Measurements from ENCODE around the gene FOXO1.

Gene FOXO1

DNA sequence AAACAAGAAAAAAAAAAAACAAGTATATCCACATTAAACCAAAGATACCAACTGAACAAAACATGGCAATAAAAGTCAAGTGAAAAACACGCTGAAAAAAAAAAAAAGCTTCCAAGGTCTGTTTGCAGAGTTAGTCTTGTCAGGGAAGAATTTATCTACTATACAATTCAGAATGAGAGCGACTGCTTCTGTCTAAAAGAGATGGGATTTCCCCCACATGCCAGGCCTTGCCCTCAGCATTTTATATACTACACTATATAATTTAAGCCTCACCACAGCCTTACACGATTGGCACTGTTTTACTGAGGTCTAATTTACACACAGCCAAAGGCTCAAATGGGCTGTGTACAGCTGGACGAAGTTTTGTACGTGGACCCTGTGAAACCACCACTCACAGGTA, 67.3 kb downstream of the FOXO1 start:
- peaks cover 16% of the 10 kb centered on the region for H3K4me1 ChIP-seq (ENCODE audit: control insufficient read depth, insufficient read depth, low read length)
- H3K9me3 ChIP-seq (replicated peaks; ENCODE audit: low read length), result no peaks in the 10 kb centered on the region
- no peak overlapping the region for H3K4me3 ChIP-seq (ENCODE audit: low read length)
- H3K4me2 ChIP-seq (ENCODE audit: low read length), result no peak overlapping the region
- no peak overlapping the region for H3K9ac ChIP-seq (ENCODE audit: low read depth, low read length)
- H3K27me3 ChIP-seq (ENCODE audit: control insufficient read depth, insufficient read depth, low read length), result no peaks in the 10 kb centered on the region
- no peaks in the 10 kb centered on the region for H3K36me3 ChIP-seq (ENCODE audit: insufficient read depth, low read length)

DNA sequence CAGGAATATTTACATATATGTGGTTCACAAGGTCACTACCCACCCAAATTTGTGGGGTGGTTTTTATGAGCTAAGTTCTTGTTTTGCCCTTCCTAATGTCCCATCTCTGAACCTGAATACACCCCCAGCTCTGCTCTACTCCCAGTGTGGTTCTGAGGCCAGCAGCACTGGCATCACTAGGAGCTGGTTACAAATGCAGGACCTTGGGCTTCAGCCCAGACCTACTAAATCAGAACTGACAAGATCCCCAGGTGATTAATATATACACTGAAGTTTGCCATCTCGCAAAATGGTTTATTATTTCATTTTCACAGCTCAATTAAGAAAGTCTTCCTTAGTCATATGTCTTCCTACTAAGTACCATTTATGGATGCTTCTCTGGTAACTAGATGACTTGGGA, 67.9 kb downstream of the FOXO1 start:
- Histone ChIP-seq H3K27me3 (ENCODE audit: control insufficient read depth, insufficient read depth, low read length) (no peaks in the 10 kb centered on the region), H3K4me1 (ENCODE audit: control insufficient read depth, insufficient read depth, low read length) (peaks cover 16% of the 10 kb centered on the region), H3K4me3 (ENCODE audit: low read length) (no peak overlapping the region), H3K4me2 (ENCODE audit: low read length) (no peak overlapping the region), H3K9me3 (replicated peaks; ENCODE audit: low read length) (no peaks in the 10 kb centered on the region), H3K9ac (ENCODE audit: low read depth, low read length) (no peak overlapping the region), H3K36me3 (ENCODE audit: insufficient read depth, low read length) (no peaks in the 10 kb centered on the region)

DNA sequence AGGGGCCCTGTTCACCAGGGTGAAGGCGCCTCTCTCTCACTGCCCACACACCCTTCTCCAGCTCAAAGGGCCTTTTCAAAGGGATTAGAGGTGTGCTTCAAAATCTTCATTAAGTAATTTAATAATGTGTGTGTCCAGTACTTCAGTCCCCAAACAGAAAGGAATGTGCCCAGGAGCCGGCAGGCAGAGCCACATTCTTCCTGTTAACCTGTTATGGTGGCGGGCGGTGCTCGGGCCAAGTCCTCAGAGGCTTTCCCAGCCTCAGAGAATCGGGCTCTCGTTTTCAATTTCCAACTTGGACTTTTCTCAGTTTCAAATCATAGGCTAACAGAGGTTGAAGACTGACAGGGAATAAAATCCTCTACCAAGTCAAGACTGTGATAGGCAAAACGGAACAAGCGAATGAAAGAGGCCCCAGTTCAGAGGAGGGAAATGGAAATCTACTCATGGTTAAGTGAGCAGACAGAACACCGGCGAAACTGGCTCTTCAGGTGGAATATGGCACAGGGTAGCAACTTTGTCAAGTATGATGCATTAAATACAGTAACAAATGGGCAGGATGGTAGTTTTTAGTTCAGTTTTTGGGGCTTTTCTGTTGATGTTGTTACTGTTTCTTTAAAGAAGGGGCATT, 68.6 kb downstream of the FOXO1 start:
- Histone ChIP-seq H3K4me2 (ENCODE audit: low read length) (no peak overlapping the region), H3K4me1 (ENCODE audit: control insufficient read depth, insufficient read depth, low read length) (peaks cover 16% of the 10 kb centered on the region), H3K4me3 (ENCODE audit: low read length) (no peak overlapping the region)

DNA sequence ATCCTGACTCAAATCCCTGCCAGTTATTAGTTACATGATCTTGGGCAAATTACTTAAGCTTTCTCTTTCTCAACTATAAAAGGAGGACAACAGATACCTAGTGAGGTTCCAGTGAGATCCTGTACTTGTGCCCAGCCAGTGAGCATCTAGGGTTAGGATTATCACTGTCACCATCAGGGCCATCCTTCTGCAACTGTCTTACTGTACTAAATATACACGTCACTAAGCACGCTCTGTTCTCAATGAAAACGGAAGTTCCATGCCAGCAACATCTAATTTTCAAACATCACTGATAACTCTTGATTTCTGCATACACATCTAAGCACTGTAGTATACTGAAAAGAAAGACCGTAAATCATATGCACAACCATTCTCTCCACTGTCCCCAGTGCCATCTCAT, 70.0 kb downstream of the FOXO1 start:
- H3K9ac ChIP-seq (ENCODE audit: low read depth, low read length), result no peak overlapping the region
- H3K36me3 ChIP-seq (ENCODE audit: insufficient read depth, low read length), result no peaks in the 10 kb centered on the region
- H3K4me3 ChIP-seq (ENCODE audit: low read length), result no peak overlapping the region
- H3K4me2 ChIP-seq (ENCODE audit: low read length), result no peak overlapping the region
- no peaks in the 10 kb centered on the region for H3K27me3 ChIP-seq (ENCODE audit: control insufficient read depth, insufficient read depth, low read length)
- H3K4me1 ChIP-seq (ENCODE audit: control insufficient read depth, insufficient read depth, low read length), result peaks cover 16% of the 10 kb centered on the region
- H3K9me3 ChIP-seq (replicated peaks; ENCODE audit: low read length), result no peaks in the 10 kb centered on the region

More for the DNA sequence above, 68.6 kb downstream of the FOXO1 start:
- H3K27me3 ChIP-seq (ENCODE audit: control insufficient read depth, insufficient read depth, low read length), result no peaks in the 10 kb centered on the region
- H3K9ac ChIP-seq (ENCODE audit: low read depth, low read length), result no peak overlapping the region
- H3K36me3 ChIP-seq (ENCODE audit: insufficient read depth, low read length), result no peaks in the 10 kb centered on the region
- H3K9me3 ChIP-seq (replicated peaks; ENCODE audit: low read length), result no peaks in the 10 kb centered on the region

DNA sequence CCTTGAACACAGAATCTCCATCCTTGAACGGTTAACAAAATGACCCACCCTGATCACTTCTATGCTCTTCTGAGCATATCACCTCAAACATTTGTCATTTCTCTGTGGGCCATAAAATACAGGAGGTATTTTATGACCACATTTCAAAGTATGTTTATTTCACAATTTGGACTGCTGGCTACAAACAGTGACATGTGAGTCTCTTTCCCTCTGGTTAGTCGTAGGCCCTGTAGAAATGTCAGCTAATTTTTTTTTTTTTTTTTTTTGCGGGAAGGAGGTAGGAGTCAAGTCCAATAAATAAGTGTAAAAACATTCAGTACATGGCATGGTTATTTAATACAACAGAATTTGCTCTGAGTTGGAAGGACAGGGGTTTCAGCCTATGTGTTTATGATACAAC, 70.7 kb downstream of the FOXO1 start:
- Histone ChIP-seq H3K4me1 (ENCODE audit: control insufficient read depth, insufficient read depth, low read length) (peaks cover 18% of the 10 kb centered on the region), H3K4me3 (ENCODE audit: low read length) (no peak overlapping the region), H3K4me2 (ENCODE audit: low read length) (peak overlapping the region; percentile 4), H3K9ac (ENCODE audit: low read depth, low read length) (no peak overlapping the region), H3K9me3 (replicated peaks; ENCODE audit: low read length) (no peaks in the 10 kb centered on the region), H3K36me3 (ENCODE audit: insufficient read depth, low read length) (no peaks in the 10 kb centered on the region), H3K27me3 (ENCODE audit: control insufficient read depth, insufficient read depth, low read length) (no peaks in the 10 kb centered on the region)

DNA sequence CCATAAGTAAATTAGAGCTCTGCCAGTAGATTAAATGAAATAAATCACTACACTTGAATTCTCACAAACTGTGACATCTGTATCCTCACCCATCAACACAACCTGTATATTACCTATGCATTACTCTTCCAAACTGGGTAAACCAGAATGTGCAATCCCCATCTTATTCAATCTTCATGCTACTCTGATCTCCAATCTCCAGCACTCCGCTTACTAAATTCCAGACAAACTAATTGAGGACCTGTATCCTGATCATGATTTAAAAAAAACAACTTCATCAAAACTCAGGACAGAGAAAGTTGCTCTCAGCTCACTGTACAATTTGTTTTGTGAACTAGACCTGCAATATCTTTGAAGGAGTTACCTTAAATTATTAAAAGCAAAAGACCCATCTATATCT, 74.4 kb downstream of the FOXO1 start:
- Histone ChIP-seq H3K27me3 (ENCODE audit: control insufficient read depth, insufficient read depth, low read length) (no peaks in the 10 kb centered on the region), H3K4me2 (ENCODE audit: low read length) (no peak overlapping the region), H3K4me1 (ENCODE audit: control insufficient read depth, insufficient read depth, low read length) (peaks cover 45% of the 10 kb centered on the region), H3K4me3 (ENCODE audit: low read length) (no peak overlapping the region), H3K9me3 (replicated peaks; ENCODE audit: low read length) (no peaks in the 10 kb centered on the region), H3K36me3 (ENCODE audit: insufficient read depth, low read length) (no peaks in the 10 kb centered on the region), H3K9ac (ENCODE audit: low read depth, low read length) (no peak overlapping the region)

DNA sequence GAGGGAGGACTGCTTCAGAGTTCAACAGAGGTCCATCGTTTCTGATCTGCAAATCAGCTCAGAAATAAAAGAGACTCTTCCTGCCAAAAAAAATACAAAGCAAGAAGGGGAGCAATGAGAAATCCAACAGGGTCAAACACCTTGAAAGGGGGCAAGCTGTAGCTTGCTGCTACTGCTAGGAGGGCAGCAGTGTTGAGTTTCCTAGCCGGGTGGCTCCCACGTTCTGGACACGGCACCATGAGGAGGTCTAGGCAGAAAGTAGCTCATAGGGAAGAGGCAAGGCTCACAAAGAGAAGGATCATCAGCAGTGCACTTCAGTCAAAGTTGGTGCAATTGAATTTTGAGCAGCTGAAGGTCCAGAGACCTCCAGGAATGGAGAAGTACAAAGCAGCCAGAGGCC, 75.3 kb downstream of the FOXO1 start:
- Histone ChIP-seq H3K27me3 (ENCODE audit: control insufficient read depth, insufficient read depth, low read length) (no peaks in the 10 kb centered on the region), H3K9ac (ENCODE audit: low read depth, low read length) (no peak overlapping the region), H3K4me2 (ENCODE audit: low read length) (peak overlapping the region; percentile 45), H3K36me3 (ENCODE audit: insufficient read depth, low read length) (no peaks in the 10 kb centered on the region), H3K4me3 (ENCODE audit: low read length) (no peak overlapping the region), H3K4me1 (ENCODE audit: control insufficient read depth, insufficient read depth, low read length) (peaks cover 41% of the 10 kb centered on the region), H3K9me3 (replicated peaks; ENCODE audit: low read length) (no peaks in the 10 kb centered on the region)

DNA sequence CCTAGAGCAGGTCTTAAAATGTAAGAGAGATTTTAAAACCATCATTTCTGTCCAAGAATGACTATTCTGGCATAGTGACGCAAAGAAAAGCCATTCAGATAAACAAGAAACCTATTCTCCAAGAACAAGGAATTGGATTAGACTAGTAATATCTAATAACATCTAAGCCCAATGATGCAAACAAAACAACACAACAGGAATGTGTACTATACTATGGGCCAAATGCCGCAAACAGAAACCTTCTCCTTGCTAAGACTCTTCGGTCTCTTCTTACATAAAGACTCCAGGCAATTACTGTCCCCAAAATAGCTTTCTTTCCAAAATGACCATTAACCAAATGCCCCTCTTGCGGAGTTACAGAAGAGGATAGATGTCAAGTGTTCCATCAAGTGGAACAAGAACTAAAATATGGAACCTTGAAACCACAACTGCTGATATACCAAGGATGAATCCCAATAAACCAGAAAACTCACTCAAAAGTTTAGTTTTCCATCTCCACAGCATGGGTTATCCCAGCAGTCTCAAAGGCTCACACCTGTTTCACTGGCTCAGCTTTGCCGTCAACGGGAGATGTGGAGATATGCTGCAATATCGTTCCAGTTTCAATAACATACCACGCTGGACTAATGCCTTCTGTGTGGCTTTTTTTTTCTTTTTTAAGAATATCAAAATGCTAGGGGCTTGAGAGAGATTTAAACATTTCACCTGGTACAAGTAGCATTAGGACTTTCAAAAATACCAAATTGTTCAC, 76.2 kb downstream of the FOXO1 start:
- Histone ChIP-seq H3K36me3 (ENCODE audit: insufficient read depth, low read length) (no peaks in the 10 kb centered on the region), H3K4me3 (ENCODE audit: low read length) (peak overlapping the region; percentile 21), H3K9me3 (replicated peaks; ENCODE audit: low read length) (no peaks in the 10 kb centered on the region), H3K4me1 (ENCODE audit: control insufficient read depth, insufficient read depth, low read length) (peaks cover 39% of the 10 kb centered on the region), H3K9ac (ENCODE audit: low read depth, low read length) (peak overlapping the region; percentile 69), H3K4me2 (ENCODE audit: low read length) (peak overlapping the region; percentile 45), H3K27me3 (ENCODE audit: control insufficient read depth, insufficient read depth, low read length) (no peaks in the 10 kb centered on the region)

DNA sequence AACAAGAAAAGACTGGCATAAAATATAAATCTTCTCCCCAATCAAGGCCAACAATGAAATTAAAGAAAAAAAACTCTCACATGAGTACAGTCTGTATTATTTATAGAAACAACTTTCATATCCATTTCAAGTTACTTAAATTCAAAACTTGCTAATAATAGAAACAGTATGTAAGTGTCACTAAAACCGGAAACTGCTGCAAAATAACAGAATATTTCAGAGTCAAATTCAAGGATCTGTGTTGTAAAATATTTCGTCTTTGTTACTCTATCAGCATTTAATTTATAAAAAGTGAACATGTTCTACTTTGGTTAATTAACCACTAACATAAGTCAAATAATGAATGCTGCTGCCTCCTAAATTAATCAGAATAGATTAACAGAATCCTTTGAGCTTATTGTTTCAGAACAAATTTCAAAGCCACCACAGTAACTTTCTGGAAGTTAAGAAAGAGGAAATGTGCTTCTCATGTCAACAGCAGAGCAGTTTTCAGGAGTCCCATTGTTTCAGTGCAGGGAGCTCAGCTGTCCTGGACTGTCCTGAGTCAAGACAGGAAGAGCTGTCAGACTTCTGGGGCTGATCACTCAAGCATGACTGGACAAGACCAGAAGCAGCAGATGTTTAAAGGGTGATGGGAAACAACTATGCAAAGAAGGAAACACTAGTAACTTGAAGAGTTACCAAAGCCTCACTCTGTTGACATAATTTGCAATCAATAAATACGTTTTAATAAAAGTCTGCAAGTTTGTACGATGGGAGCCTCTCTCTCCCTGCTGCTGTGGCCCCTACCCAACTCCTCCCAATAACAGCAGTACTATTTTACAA, 76.9 kb downstream of the FOXO1 start:
- Histone ChIP-seq H3K4me1 (ENCODE audit: control insufficient read depth, insufficient read depth, low read length) (peaks cover 39% of the 10 kb centered on the region), H3K4me3 (ENCODE audit: low read length) (peak overlapping the region; percentile 6), H3K9ac (ENCODE audit: low read depth, low read length) (peak overlapping the region; percentile 69), H3K36me3 (ENCODE audit: insufficient read depth, low read length) (no peaks in the 10 kb centered on the region), H3K27me3 (ENCODE audit: control insufficient read depth, insufficient read depth, low read length) (no peaks in the 10 kb centered on the region), H3K4me2 (ENCODE audit: low read length) (peak overlapping the region; percentile 45), H3K9me3 (replicated peaks; ENCODE audit: low read length) (no peaks in the 10 kb centered on the region)

DNA sequence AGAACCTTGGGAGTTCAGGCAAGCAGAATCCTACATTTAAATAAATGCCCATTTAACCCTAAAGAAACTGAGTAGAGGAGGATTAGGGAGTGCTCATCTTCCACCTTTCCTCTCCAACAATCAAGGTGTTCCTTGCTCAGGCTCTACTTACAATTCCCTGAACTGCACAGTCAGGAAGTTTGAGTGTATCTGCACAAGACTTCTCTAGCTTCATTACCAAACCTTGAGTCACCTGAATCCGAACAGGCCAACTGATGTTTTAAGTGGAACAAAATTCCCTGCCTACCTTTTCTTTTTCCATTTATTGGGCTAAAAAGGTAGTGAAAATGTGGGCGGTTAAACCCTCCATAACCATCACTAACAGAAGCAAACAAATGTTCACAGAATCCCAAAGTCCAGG, 78.3 kb downstream of the FOXO1 start:
- H3K9me3 ChIP-seq (replicated peaks; ENCODE audit: low read length), result peaks cover 4% of the 10 kb centered on the region
- no peak overlapping the region for H3K9ac ChIP-seq (ENCODE audit: low read depth, low read length)
- H3K36me3 ChIP-seq (ENCODE audit: insufficient read depth, low read length), result no peaks in the 10 kb centered on the region
- no peak overlapping the region for H3K4me3 ChIP-seq (ENCODE audit: low read length)
- peaks cover 39% of the 10 kb centered on the region for H3K4me1 ChIP-seq (ENCODE audit: control insufficient read depth, insufficient read depth, low read length)
- no peak overlapping the region for H3K4me2 ChIP-seq (ENCODE audit: low read length)
- no peaks in the 10 kb centered on the region for H3K27me3 ChIP-seq (ENCODE audit: control insufficient read depth, insufficient read depth, low read length)

DNA sequence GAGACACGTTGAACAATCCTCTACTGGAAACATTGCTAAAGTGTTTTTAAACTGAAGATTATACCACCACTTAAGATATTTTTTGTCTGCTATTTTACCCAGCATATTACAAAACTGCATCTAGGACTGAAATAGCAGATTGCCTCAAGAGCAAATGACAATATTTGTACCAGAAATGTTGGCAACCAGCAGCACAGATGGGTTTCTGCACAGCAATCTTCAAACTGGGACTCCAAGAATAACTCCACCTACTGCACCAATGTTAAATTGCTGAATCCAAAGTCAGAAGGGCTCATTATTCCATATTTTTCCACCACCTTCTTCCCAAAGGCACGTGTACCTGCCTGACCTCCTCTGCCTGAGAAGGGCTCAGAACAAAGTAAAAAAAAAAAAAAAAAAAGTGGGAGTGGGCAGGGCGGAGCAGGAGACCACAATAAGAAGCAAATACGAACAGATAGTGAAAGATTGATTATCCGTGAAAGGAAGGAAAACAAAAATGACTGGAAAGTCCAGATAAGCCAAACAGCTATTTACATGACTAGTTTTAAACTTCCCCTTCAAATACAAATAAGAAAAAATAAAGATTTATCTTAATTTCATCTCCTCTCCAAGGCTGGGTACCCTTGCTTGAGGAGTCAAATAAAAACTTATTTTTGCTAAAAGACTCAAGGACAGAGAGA, 79.4 kb downstream of the FOXO1 start:
- Histone ChIP-seq H3K27me3 (ENCODE audit: control insufficient read depth, insufficient read depth, low read length) (no peaks in the 10 kb centered on the region), H3K4me3 (ENCODE audit: low read length) (no peak overlapping the region), H3K9me3 (replicated peaks; ENCODE audit: low read length) (peaks cover 5% of the 10 kb centered on the region), H3K4me2 (ENCODE audit: low read length) (no peak overlapping the region), H3K9ac (ENCODE audit: low read depth, low read length) (no peak overlapping the region), H3K4me1 (ENCODE audit: control insufficient read depth, insufficient read depth, low read length) (peaks cover 39% of the 10 kb centered on the region), H3K36me3 (ENCODE audit: insufficient read depth, low read length) (no peaks in the 10 kb centered on the region)
